Central memory CD4-positive, alpha-beta T cell (primary cell): ENCODE data around the gene ZWILCH.

Source experiments
- DNase-seq: peaks from one replicate; pipeline ENCODE4 v3.0.0; 2022

ZWILCH gene

GRCh38 chr15:66555685-66556084 lies 50.6 kb downstream of the ZWILCH start:
- DNase-seq, result no peak

GRCh38 chr15:66558271-66558670 lies 53.1 kb downstream of the ZWILCH start:
- no peak for DNase-seq

GRCh38 chr15:66560856-66561525 lies 55.9 kb downstream of the ZWILCH start:
- no peak for DNase-seq

- no peak for DNase-seq
These were observed 58.0 kb downstream of the ZWILCH start for GRCh38 chr15:66563126-66563525.

GRCh38 chr15:66563566-66564110 lies 58.5 kb downstream of the ZWILCH start:
- no peak for DNase-seq

- no peak for DNase-seq
These were observed 59.3 kb downstream of the ZWILCH start for GRCh38 chr15:66564136-66565041.

GRCh38 chr15:66565141-66565641 lies 60.1 kb downstream of the ZWILCH start:
- DNase-seq, result no peak

GRCh38 chr15:66565741-66566144 lies 60.6 kb downstream of the ZWILCH start, which contains the start of gene LCTL:
TSS of gene LCTL (minus strand) at chr15:66565998. CDS start at chr15:66565365, 633 bp downstream.
- DNase-seq, result no peak

GRCh38 chr15:66566963-66567531 lies 61.9 kb downstream of the ZWILCH start:
- DNase-seq, result peak; percentile 42

GRCh38 chr15:66567897-66568296 lies 62.8 kb downstream of the ZWILCH start:
- no peak for DNase-seq

GRCh38 chr15:66569461-66570137 lies 64.5 kb downstream of the ZWILCH start:
- DNase-seq, result no peak

GRCh38 chr15:66570327-66570726 lies 65.2 kb downstream of the ZWILCH start:
- DNase-seq, result no peak

GRCh38 chr15:66570842-66571478 lies 65.8 kb downstream of the ZWILCH start:
- no peak for DNase-seq

GRCh38 chr15:66572146-66572545 lies 67.0 kb downstream of the ZWILCH start:
- no peak for DNase-seq

GRCh38 chr15:66573348-66573718 lies 68.2 kb downstream of the ZWILCH start:
- no peak for DNase-seq

- no peak for DNase-seq
These were observed 68.8 kb downstream of the ZWILCH start for GRCh38 chr15:66573719-66574595.

- no peak for DNase-seq
These were observed 69.4 kb downstream of the ZWILCH start for GRCh38 chr15:66574596-66574950.

GRCh38 chr15:66578286-66578875 lies 73.3 kb downstream of the ZWILCH start:
- DNase-seq, result no peak

- no peak for DNase-seq
These were observed 75.5 kb downstream of the ZWILCH start for GRCh38 chr15:66580643-66581042.

- DNase-seq, result no peak
These were observed 76.9 kb downstream of the ZWILCH start for GRCh38 chr15:66581972-66582537.
